Fibroblast of lung (primary cell): ENCODE results near the gene CD58. TPM values are rescaled to one million over a fixed set of nuclear protein-coding genes. Genes with fewer than 3 reads are reported as not detected.
"Not testable (repeated sequence)": the region's sequence is repeated elsewhere in the genome, so short reads cannot be mapped to it uniquely, and the experiment has no call there.

Experiments
- DNase-seq, 2 donors: peaks; one replicate each; pipeline versions ENCODE4 v3.0.0 to v3.0.0-alpha.2; 2010; ENCODE audit warnings: low read depth in 2 of 2
- H2AFZ ChIP-seq: 2 replicates; pipeline ENCODE4 v1.5.1; 2012; ENCODE audit warnings: low read length, control low read depth, inconsistent platforms
- H3K27ac ChIP-seq: 2 replicates; pipeline ENCODE4 v1.5.1; 2011; ENCODE audit warnings: low read length, control low read depth; ENCODE audit not compliant: insufficient read depth
- H3K27me3 ChIP-seq: 2 replicates; pipeline ENCODE4 v1.5.1; 2011; ENCODE audit warnings: mild to moderate bottlenecking, low read length; ENCODE audit not compliant: control insufficient read depth, insufficient read depth
- H3K36me3 ChIP-seq: 2 replicates; pipeline ENCODE4 v1.5.1; 2011; ENCODE audit warnings: low read length; ENCODE audit not compliant: control insufficient read depth, insufficient read depth
- H3K4me1 ChIP-seq: 2 replicates; pipeline ENCODE4 v1.5.1; 2011; ENCODE audit warnings: low read length; ENCODE audit not compliant: control insufficient read depth, insufficient read depth; ENCODE audit errors: extremely low read depth
- H3K4me2 ChIP-seq: 2 replicates; pipeline ENCODE4 v1.5.1; 2011; ENCODE audit warnings: low read length, control low read depth; ENCODE audit not compliant: insufficient read depth; ENCODE audit errors: extremely low read depth
- H3K4me3 ChIP-seq, 4 experiments: fragments of 200-600 bp in 1 of 4; sonication (generic) in 1 of 4; replicated peaks in 1 of 4; 2 replicates each; pipeline ENCODE4 v1.5.1; 2011 to 2016; ENCODE audit warnings: low read length in 4 of 4, low read depth in 3 of 4, mild to moderate bottlenecking in 3 of 4, control low read depth in 2 of 4, inconsistent platforms in 1 of 4, mixed read lengths in 1 of 4; ENCODE audit not compliant: insufficient read depth in 1 of 4; ENCODE audit errors: control extremely low read depth in 1 of 4
- H3K79me2 ChIP-seq: 2 replicates; pipeline ENCODE4 v1.5.1; 2012; ENCODE audit warnings: mild to moderate bottlenecking, low read length, inconsistent platforms; ENCODE audit not compliant: control insufficient read depth, insufficient read depth
- H3K9ac ChIP-seq: 2 replicates; pipeline ENCODE4 v1.5.1; 2011; ENCODE audit warnings: mild to moderate bottlenecking, low read length, control low read depth; ENCODE audit not compliant: insufficient read depth
- H3K9me3 ChIP-seq: 2 replicates; pipeline ENCODE4 v1.5.1; 2012; ENCODE audit warnings: low read depth, low read length; ENCODE audit not compliant: control insufficient read depth, insufficient read depth
- H4K20me1 ChIP-seq: 2 replicates; pipeline ENCODE4 v1.5.1; 2011; ENCODE audit warnings: low read length; ENCODE audit not compliant: control insufficient read depth, insufficient read depth; ENCODE audit errors: extremely low read depth
- EZH2 ChIP-seq: IDR thresholded peaks from 2 replicates; pipeline ENCODE4 v1.5.1; 2012; ENCODE audit warnings: low read length, control low read depth, mild to moderate bottlenecking; ENCODE audit errors: missing control alignments
- polyA plus RNA-seq, 2 donors: library from polyadenylated mRNA; depleted of rRNA in 1 of 2; stranded (reverse) in 1 of 2; unstranded in 1 of 2; fragments of >200 nt; gene quantifications; 2 replicates each; pipeline ENCODE4 v1.2.1, GENCODE V29; 2011 to 2012; ENCODE audit warnings: missing spikeins in 1 of 2
- total RNA-seq: library from RNA; depleted of rRNA; stranded (reverse); fragments of >200 nt; gene quantifications from 2 replicates; pipeline ENCODE4 v1.2.1, GENCODE V29; 2014
- TF ChIP-seq, protein P1 (sequence below), 2 donors: IDR thresholded peaks in 1 of 2; conservative IDR thresholded peaks in 1 of 2; 1 replicate in 1 of 2; 2 replicates in 1 of 2; pipeline ENCODE4 v1.5.1; 2011 to 2012; ENCODE audit warnings: low read length in 2 of 2, control low read depth in 1 of 2, inconsistent platforms in 1 of 2, low read depth in 1 of 2, mild to moderate bottlenecking in 1 of 2

The CD58 gene
- total and polyA plus RNA-seq, 2 donors (not counting 1 experiment from before 2014, with no cell fraction given): 8.4 to 16.3 TPM

DNA sequence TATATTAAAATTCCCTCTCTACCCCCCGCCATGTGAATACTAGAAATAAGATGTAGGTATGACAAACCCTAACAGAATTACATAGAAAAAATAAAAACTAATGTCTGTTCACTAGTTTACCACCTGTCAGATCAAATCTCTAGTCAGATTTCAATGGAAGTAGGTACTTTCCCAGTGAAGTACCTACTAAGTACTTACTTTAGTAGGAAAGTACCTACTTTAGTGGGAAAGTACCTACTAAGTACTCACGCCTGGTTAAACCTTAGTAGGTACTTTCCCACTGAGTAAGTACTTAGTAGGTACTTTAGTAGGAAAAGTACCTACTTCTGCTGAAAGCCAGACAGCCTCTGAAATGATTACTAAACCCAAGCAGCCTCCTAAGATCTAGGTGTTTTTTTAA is 38.0 kb upstream of the CD58 start:
- H3K9me3 ChIP-seq, H3K79me2 ChIP-seq, DNase-seq: not testable (repeated sequence)

DNA sequence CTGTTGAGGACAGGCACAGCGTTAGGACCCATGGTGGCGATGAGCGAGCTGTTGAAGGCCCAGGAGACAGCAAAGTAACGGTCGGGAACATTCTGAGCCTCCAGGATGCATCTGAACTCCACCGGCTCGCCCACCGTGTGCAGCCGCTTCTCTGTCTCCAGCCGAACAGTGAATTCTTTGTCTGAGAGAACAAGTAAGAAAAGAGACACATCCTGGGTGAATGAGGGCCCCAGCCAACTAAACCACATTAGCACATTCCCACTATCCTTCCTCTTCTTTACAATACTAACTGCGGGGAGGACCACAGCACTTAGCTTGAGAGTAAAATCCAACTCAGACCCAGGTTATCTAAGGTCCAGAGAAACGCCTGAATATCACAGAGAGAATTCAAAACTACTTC is 37.3 kb upstream of the CD58 start:
- not testable (repeated sequence) for H3K9me3 ChIP-seq, H2AFZ ChIP-seq, H3K4me3 ChIP-seq, H3K4me2 ChIP-seq, H3K79me2 ChIP-seq, DNase-seq, H4K20me1 ChIP-seq, H3K27me3 ChIP-seq, H3K9ac ChIP-seq, H3K36me3 ChIP-seq, H3K4me1 ChIP-seq, H3K27ac ChIP-seq

More for the DNA sequence above, 38.0 kb upstream of the CD58 start:
- H4K20me1 ChIP-seq, H3K4me1 ChIP-seq, H3K36me3 ChIP-seq, H2AFZ ChIP-seq, H3K9ac ChIP-seq, H3K27ac ChIP-seq, H3K27me3 ChIP-seq, H3K4me3 ChIP-seq, H3K4me2 ChIP-seq: not testable (repeated sequence)

DNA sequence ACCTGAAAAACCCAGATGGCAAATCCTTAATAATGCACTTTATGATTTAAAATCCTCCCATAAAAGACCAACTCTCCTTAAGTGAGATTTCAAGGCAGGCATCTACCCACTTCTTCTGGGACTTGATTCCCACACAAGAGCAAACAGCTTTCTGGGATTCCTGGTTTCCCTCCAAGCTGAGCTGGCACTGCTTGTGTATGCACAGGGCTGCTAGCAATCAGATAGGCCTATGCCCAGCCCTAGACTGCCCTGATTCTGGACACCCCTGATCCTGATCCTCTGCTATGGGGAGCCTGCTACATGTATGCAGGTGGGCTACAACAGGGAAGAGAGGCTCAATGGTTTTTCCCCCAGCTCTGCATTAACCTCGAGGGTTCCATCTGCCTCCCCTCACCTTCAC is 36.6 kb upstream of the CD58 start:
- H3K4me2 ChIP-seq, H2AFZ ChIP-seq, H3K27me3 ChIP-seq, DNase-seq, H4K20me1 ChIP-seq, H3K79me2 ChIP-seq, H3K9me3 ChIP-seq, H3K4me3 ChIP-seq, H3K4me1 ChIP-seq, H3K9ac ChIP-seq, H3K36me3 ChIP-seq, H3K27ac ChIP-seq: not testable (repeated sequence)

DNA sequence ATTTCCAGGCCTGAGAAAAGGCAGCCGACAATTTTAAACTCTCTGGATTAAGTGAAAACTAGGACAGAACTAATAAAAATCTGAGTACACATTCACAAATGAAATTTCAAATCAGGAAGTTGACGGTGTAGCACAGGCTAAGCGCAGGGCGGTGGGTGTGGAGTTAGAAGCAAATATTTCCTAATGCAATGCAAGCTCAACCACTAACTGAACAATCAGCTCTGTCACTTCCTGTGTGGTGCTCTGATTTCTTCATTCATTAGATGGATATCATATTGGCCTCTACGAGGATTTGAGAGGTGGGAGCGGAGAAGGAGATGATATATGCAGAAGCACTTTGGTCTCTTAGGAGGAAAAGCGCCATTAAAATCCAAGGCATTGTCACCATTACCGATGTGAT is 35.2 kb upstream of the CD58 start:
- H3K27ac ChIP-seq, H3K9me3 ChIP-seq: not testable (repeated sequence)

DNA sequence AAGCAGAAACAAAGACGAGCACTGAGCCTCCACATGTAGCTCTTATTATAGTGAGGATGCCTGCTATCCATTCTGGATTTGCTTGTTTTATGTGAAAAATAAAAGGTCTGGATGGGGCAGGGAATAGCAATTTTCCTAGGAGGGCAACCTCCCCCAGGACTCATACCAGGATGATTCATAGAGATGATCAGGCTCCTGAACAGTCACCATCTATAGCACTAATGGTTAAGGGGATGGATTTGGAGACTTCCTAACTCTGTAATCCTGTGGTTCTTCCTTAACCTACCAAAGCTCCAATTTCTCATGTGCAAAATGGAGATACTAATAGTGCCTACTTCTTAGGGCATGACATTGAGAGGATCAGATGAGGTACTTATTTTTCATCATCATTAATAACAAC is 34.5 kb upstream of the CD58 start:
- no peak for DNase-seq
- no peak for TF ChIP-seq EZH2
- TF ChIP-seq, protein P1, sequence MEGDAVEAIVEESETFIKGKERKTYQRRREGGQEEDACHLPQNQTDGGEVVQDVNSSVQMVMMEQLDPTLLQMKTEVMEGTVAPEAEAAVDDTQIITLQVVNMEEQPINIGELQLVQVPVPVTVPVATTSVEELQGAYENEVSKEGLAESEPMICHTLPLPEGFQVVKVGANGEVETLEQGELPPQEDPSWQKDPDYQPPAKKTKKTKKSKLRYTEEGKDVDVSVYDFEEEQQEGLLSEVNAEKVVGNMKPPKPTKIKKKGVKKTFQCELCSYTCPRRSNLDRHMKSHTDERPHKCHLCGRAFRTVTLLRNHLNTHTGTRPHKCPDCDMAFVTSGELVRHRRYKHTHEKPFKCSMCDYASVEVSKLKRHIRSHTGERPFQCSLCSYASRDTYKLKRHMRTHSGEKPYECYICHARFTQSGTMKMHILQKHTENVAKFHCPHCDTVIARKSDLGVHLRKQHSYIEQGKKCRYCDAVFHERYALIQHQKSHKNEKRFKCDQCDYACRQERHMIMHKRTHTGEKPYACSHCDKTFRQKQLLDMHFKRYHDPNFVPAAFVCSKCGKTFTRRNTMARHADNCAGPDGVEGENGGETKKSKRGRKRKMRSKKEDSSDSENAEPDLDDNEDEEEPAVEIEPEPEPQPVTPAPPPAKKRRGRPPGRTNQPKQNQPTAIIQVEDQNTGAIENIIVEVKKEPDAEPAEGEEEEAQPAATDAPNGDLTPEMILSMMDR (conservative IDR thresholded peaks at IDR 0.05 in 1 of 2, IDR thresholded peaks at IDR 0.05 in 1 of 2; ENCODE audit: low read depth in 1 of 2, low read length in 2 of 2): no peak
- Histone ChIP-seq H3K79me2 (no peaks in the 10 kb centered on the region), H3K4me2 (no peak overlapping the region), H3K27me3 (no peaks in the 10 kb centered on the region), H3K9me3 (no peaks in the 10 kb centered on the region), H3K9ac (no peak overlapping the region), H3K4me3 (no peak overlapping the region), H3K4me1 (no peaks in the 10 kb centered on the region), H3K27ac (no peak overlapping the region), H3K36me3 (no peaks in the 10 kb centered on the region), H4K20me1 (no peaks in the 10 kb centered on the region), H2AFZ (no peak overlapping the region)

More for the DNA sequence above, 35.2 kb upstream of the CD58 start:
- not testable (repeated sequence) for H3K9ac ChIP-seq, H3K27me3 ChIP-seq, H2AFZ ChIP-seq, H3K4me2 ChIP-seq, H3K36me3 ChIP-seq, DNase-seq, H3K4me1 ChIP-seq, H4K20me1 ChIP-seq, H3K4me3 ChIP-seq, H3K79me2 ChIP-seq

DNA sequence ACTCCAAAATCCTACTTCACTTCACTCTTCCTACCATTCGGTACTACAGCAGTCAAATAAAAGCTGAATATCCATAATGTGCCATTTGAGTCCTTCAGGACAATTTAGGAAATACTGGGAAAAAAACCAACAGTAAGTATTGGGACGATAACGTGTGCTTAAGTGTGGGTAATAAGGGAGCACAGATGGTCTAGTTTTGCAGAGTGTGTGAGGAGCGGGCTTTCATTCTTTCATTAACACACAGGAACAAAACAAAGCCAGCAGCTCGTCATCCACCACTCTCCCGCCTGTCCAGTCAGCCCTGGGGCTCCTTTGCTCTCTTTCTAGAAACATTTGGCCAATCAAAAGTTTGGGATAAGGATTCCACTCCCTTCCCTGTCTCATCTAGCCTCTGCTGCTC is 33.6 kb upstream of the CD58 start:
- not testable (repeated sequence) for H3K79me2 ChIP-seq, H3K27ac ChIP-seq, H2AFZ ChIP-seq, DNase-seq, H3K9ac ChIP-seq, H3K4me2 ChIP-seq, H3K4me3 ChIP-seq, H3K36me3 ChIP-seq, H3K9me3 ChIP-seq, H3K4me1 ChIP-seq, H3K27me3 ChIP-seq, H4K20me1 ChIP-seq
